Measurements from ENCODE around the gene PSENEN.

- no peak for TF ChIP-seq ZNF513 (tag by site-specific recombination; IDR thresholded peaks at IDR 0.05)
- TF ChIP-seq GFI1B (tag by site-specific recombination; IDR thresholded peaks at IDR 0.05): no peak; the same call in 1 of the 2 replicates
- no peak; the same call in 1 of the 2 replicates for TF ChIP-seq ZNF335 (tag by site-specific recombination; conservative IDR thresholded peaks at IDR 0.05)
- no peak; the same call in 1 of the 2 replicates for TF ChIP-seq CTCF (tag by site-specific recombination; IDR thresholded peaks at IDR 0.05)
- no peak for TF ChIP-seq ZNF549 (tag by site-specific recombination; IDR thresholded peaks at IDR 0.05)
Observed at GRCh38 chr19:35741203-35741515, 4.3 kb upstream of the PSENEN start.
